Anterior cingulate cortex (tissue), 58 donors: ENCODE measurements around the gene OIT3.
"Not testable (repeated sequence)": the region's sequence is repeated elsewhere in the genome, so short reads cannot be mapped to it uniquely, and the experiment has no call there.

Experiments
- DNase-seq, 58 donors: peaks; one replicate each; lab custom pipeline; 2025; lab: John Stamatoyannopoulos, UW

Gene OIT3

GRCh38 chr10:72899545-72899944 lies 6.0 kb downstream of the OIT3 start:
- no peak for DNase-seq

GRCh38 chr10:72903941-72904446 lies 10.5 kb downstream of the OIT3 start:
- not testable (repeated sequence) for DNase-seq

GRCh38 chr10:72904806-72905205 lies 11.3 kb downstream of the OIT3 start:
- DNase-seq = no peak

GRCh38 chr10:72906446-72906845 lies 12.9 kb downstream of the OIT3 start:
- DNase-seq = no peak

- DNase-seq = no peak
Observed at GRCh38 chr10:72910705-72911104, 17.2 kb downstream of the OIT3 start.

GRCh38 chr10:72911758-72912157 lies 18.2 kb downstream of the OIT3 start:
- no peak for DNase-seq

- DNase-seq = no peak
Observed at GRCh38 chr10:72912736-72913135, 19.2 kb downstream of the OIT3 start.

- DNase-seq = no peak
Observed at GRCh38 chr10:72913287-72913686, 19.7 kb downstream of the OIT3 start.

GRCh38 chr10:72917201-72917600 lies 23.7 kb downstream of the OIT3 start:
- DNase-seq = not testable (repeated sequence)

GRCh38 chr10:72917803-72918332 lies 24.3 kb downstream of the OIT3 start:
- DNase-seq = not testable (repeated sequence)

GRCh38 chr10:72918352-72918751 lies 24.8 kb downstream of the OIT3 start:
- DNase-seq = no peak

GRCh38 chr10:72921147-72921683 lies 27.7 kb downstream of the OIT3 start:
- not testable (repeated sequence) for DNase-seq

- DNase-seq = no peak
Observed at GRCh38 chr10:72924351-72924750, 30.8 kb downstream of the OIT3 start.

- DNase-seq = no peak
Observed at GRCh38 chr10:72925951-72926465, 32.5 kb downstream of the OIT3 start.

- DNase-seq = no peak
Observed at GRCh38 chr10:72927485-72927884, 33.9 kb downstream of the OIT3 start.

GRCh38 chr10:72928798-72929197 lies 35.3 kb downstream of the OIT3 start:
- no peak for DNase-seq

GRCh38 chr10:72930276-72930675 lies 36.7 kb downstream of the OIT3 start:
- DNase-seq = no peak

- DNase-seq = no peak
Observed at GRCh38 chr10:72932259-72933015, 38.9 kb downstream of the OIT3 start.

GRCh38 chr10:72935361-72935760 lies 41.8 kb downstream of the OIT3 start:
- no peak for DNase-seq

GRCh38 chr10:72943498-72944234 lies 50.1 kb downstream of the OIT3 start:
- DNase-seq = no peak

GRCh38 chr10:72946963-72947362 lies 53.4 kb downstream of the OIT3 start:
- DNase-seq = no peak
